H9 (cell line): ENCODE measurements around the gene NDUFB8. TPM values are rescaled to one million over a fixed set of nuclear protein-coding genes. Genes with fewer than 3 reads are reported as not detected.
A peak's percentile ranks its signal among the peaks of the same experiment; 100 is the strongest.

Experiments
- DNase-seq: peaks from one replicate; pipeline ENCODE4 v3.0.0-alpha.2; 2017
- H2AFZ ChIP-seq: one replicate; pipeline ENCODE4 v1.6.1; 2013; ENCODE audit warnings: mild to moderate bottlenecking, low read length, control low read depth, moderate library complexity
- H2AK5ac ChIP-seq: 2 replicates; pipeline ENCODE4 v1.6.1; 2013; ENCODE audit warnings: low read length, control low read depth, mixed read lengths; ENCODE audit not compliant: insufficient read length
- H2BK120ac ChIP-seq: one replicate; pipeline ENCODE4 v1.6.1; 2013; ENCODE audit warnings: low read depth, mild to moderate bottlenecking, low read length, control low read depth, inconsistent platforms; ENCODE audit not compliant: poor library complexity, severe bottlenecking
- H2BK12ac ChIP-seq: 2 replicates; pipeline ENCODE4 v1.6.1; 2013; ENCODE audit warnings: low read length, control low read depth, mixed read lengths, low read depth; ENCODE audit not compliant: insufficient read length
- H2BK15ac ChIP-seq: 2 replicates; pipeline ENCODE4 v1.6.1; 2013; ENCODE audit warnings: low read depth, low read length, control low read depth
- H2BK20ac ChIP-seq: one replicate; pipeline ENCODE4 v1.6.1; 2013; ENCODE audit warnings: low read depth, mild to moderate bottlenecking, low read length, control low read depth, inconsistent platforms; ENCODE audit not compliant: poor library complexity, severe bottlenecking
- H2BK5ac ChIP-seq: 2 replicates; pipeline ENCODE4 v1.6.1; 2013; ENCODE audit warnings: low read length, control low read depth, mixed read lengths; ENCODE audit not compliant: insufficient read length
- H3K14ac ChIP-seq: 2 replicates; pipeline ENCODE4 v1.6.1; 2013; ENCODE audit warnings: low read length, control low read depth; ENCODE audit not compliant: insufficient read depth
- H3K18ac ChIP-seq: 2 replicates; pipeline ENCODE4 v1.6.1; 2013; ENCODE audit warnings: low read depth, mild to moderate bottlenecking, mixed read lengths, low read length, control low read depth; ENCODE audit not compliant: insufficient read length
- H3K23ac ChIP-seq: 2 replicates; pipeline ENCODE4 v1.6.1; 2013; ENCODE audit warnings: low read length, control low read depth, mixed read lengths, low read depth; ENCODE audit not compliant: insufficient read length
- H3K23me2 ChIP-seq: 2 replicates; pipeline ENCODE4 v1.6.1; 2013; ENCODE audit warnings: low read depth, mild to moderate bottlenecking, mixed read lengths, low read length, control low read depth; ENCODE audit not compliant: insufficient read length, poor library complexity, severe bottlenecking
- H3K27ac ChIP-seq: 2 replicates; pipeline ENCODE4 v1.5.1; 2013; ENCODE audit warnings: low read length, control low read depth, mixed read lengths, low read depth; ENCODE audit not compliant: insufficient read length
- H3K27me3 ChIP-seq: 2 replicates; pipeline ENCODE4 v1.6.1; 2013; ENCODE audit warnings: low read length, control low read depth, inconsistent platforms; ENCODE audit not compliant: insufficient read depth
- H3K4ac ChIP-seq: 2 replicates; pipeline ENCODE4 v1.6.1; 2013; ENCODE audit warnings: low read depth, mild to moderate bottlenecking, control low read depth, inconsistent platforms, low read length, moderate library complexity
- H3K4me1 ChIP-seq: 2 replicates; pipeline ENCODE4 v1.6.1; 2013; ENCODE audit warnings: low read length, control low read depth, inconsistent platforms; ENCODE audit not compliant: insufficient read depth
- H3K4me2 ChIP-seq: 2 replicates; pipeline ENCODE4 v1.6.1; 2013; ENCODE audit warnings: low read length, control low read depth, mixed read lengths; ENCODE audit not compliant: insufficient read length, insufficient read depth
- H3K56ac ChIP-seq: 2 replicates; pipeline ENCODE4 v1.6.1; 2013; ENCODE audit warnings: low read depth, mild to moderate bottlenecking, mixed read lengths, low read length, control low read depth; ENCODE audit not compliant: insufficient read length
- H3K79me1 ChIP-seq: 2 replicates; pipeline ENCODE4 v1.6.1; 2013; ENCODE audit warnings: low read depth, mild to moderate bottlenecking, moderate library complexity, low read length, control low read depth, inconsistent platforms; ENCODE audit not compliant: insufficient read depth, poor library complexity, severe bottlenecking
- H3K79me2 ChIP-seq: 2 replicates; pipeline ENCODE4 v1.6.1; 2013; ENCODE audit warnings: low read length, control low read depth, inconsistent platforms; ENCODE audit not compliant: insufficient read depth
- H3K9ac ChIP-seq: 2 replicates; pipeline ENCODE4 v1.6.1; 2013; ENCODE audit warnings: low read length, control low read depth, mixed read lengths; ENCODE audit not compliant: insufficient read length; ENCODE audit errors: extremely low read depth
- H3K9me3 ChIP-seq: one replicate; pipeline ENCODE4 v1.6.1; 2013; ENCODE audit warnings: low read depth, low read length, inconsistent platforms; ENCODE audit not compliant: control insufficient read depth
- H3T11ph ChIP-seq: one replicate; pipeline ENCODE4 v1.6.1; 2013; ENCODE audit warnings: mild to moderate bottlenecking, low read length, control low read depth, inconsistent platforms
- H4K20me1 ChIP-seq: one replicate; pipeline ENCODE4 v1.6.1; 2013; ENCODE audit not compliant: control insufficient read depth, insufficient read length, insufficient read depth
- H4K5ac ChIP-seq: 2 replicates; pipeline ENCODE4 v1.6.1; 2013; ENCODE audit warnings: low read depth, mild to moderate bottlenecking, mixed read lengths, low read length, control low read depth; ENCODE audit not compliant: insufficient read length
- H4K8ac ChIP-seq: replicated peaks from 2 replicates; pipeline ENCODE4 v1.6.1; 2013; ENCODE audit warnings: low read length, control low read depth, mixed read lengths, low read depth; ENCODE audit not compliant: insufficient read length
- H4K91ac ChIP-seq: 2 replicates; pipeline ENCODE4 v1.6.1; 2013; ENCODE audit warnings: low read depth, mild to moderate bottlenecking, moderate library complexity, mixed read lengths, low read length, control low read depth; ENCODE audit not compliant: insufficient read length
- H3K27ac Mint-ChIP-seq, 3 experiments: 2 replicates in 2 of 3; 3 replicates in 1 of 3; pipeline ENCODE4 v1.8.0; 2020 to 2021; ENCODE audit warnings: mixed read lengths in 3 of 3, mild to moderate bottlenecking in 1 of 3, moderate library complexity in 1 of 3
- H3K27me3 Mint-ChIP-seq: 2 replicates; pipeline ENCODE4 v1.8.0; 2021; ENCODE audit warnings: low read depth, mild to moderate bottlenecking, moderate library complexity, mixed read lengths
- H3K36me3 Mint-ChIP-seq, 3 experiments: 2 replicates in 2 of 3; 3 replicates in 1 of 3; pipeline ENCODE4 v1.8.0; 2020 to 2021; ENCODE audit warnings: low read depth in 3 of 3, mixed read lengths in 3 of 3; ENCODE audit not compliant: insufficient read depth in 1 of 3
- H3K4me1 Mint-ChIP-seq, 2 experiments: 2 replicates each; pipeline ENCODE4 v1.8.0; 2020; ENCODE audit warnings: mixed read lengths in 2 of 2
- H3K4me3 Mint-ChIP-seq, 2 experiments: 2 replicates in 1 of 2; 3 replicates in 1 of 2; pipeline ENCODE4 v1.8.0; 2020 to 2021; ENCODE audit warnings: mild to moderate bottlenecking in 2 of 2, mixed read lengths in 2 of 2, moderate library complexity in 1 of 2
- H3K9me3 Mint-ChIP-seq, 2 experiments: 2 replicates in 1 of 2; 3 replicates in 1 of 2; pipeline ENCODE4 v1.8.0; 2020; ENCODE audit warnings: mild to moderate bottlenecking in 2 of 2, mixed read lengths in 2 of 2, moderate library complexity in 1 of 2
- CTCF ChIP-seq: fragments of 200-600 bp; sonication (generic); conservative IDR thresholded peaks from 3 replicates; pipeline ENCODE4 v1.8.0; 2021; ENCODE audit warnings: antibody characterized with exemption, mild to moderate bottlenecking
- WGBS: extraction: QIAGEN DNeasy Blood & Tissue Kit; methylation state at CpG from one replicate; pipeline ENCODE4 v1.1.7; 2013; ENCODE audit warnings: missing lambda C conversion rate, low lambda C conversion rate, mixed read lengths; ENCODE audit not compliant: insufficient read length; ENCODE audit errors: extremely low coverage; 5-methylcytosine and 5-hydroxymethylcytosine counted together
- total RNA-seq: library from RNA; stranded (reverse); gene quantifications from 2 replicates; pipeline ENCODE4 v1.2.1, GENCODE V29; 2021

NDUFB8 gene
- total RNA-seq, 1 experiment from 2014 or later: 205 TPM

GRCh38 chr10:100576282-100576635 lies 46.6 kb upstream of the NDUFB8 start:
- Histone ChIP-seq H2BK15ac (no peak overlapping the region), H3K18ac (no peak overlapping the region), H2AFZ (no peak overlapping the region), H2BK5ac (no peak overlapping the region), H2AK5ac (no peak overlapping the region), H3K4ac (no peak overlapping the region), H3K9me3 (no peaks in the 10 kb centered on the region), H3K27ac (no peak overlapping the region), H4K20me1 (no peaks in the 10 kb centered on the region), H3K23ac (no peak overlapping the region), H3K27me3 (peaks cover 3% of the 10 kb centered on the region; the same call in 1 of the 2 replicates), H2BK12ac (no peak overlapping the region), H3K9ac (no peak overlapping the region), H3K4me2 (no peak overlapping the region), H4K91ac (no peak overlapping the region), H3K79me2 (no peaks in the 10 kb centered on the region), H3K14ac (no peak overlapping the region), H3T11ph (no peak overlapping the region), H2BK20ac (no peak overlapping the region), H2BK120ac (no peak overlapping the region), H3K4me1 (no peaks in the 10 kb centered on the region), H4K5ac (no peak overlapping the region), H3K79me1 (no peaks in the 10 kb centered on the region), H3K23me2 (no peaks in the 10 kb centered on the region), H3K56ac (no peak overlapping the region), H4K8ac (no peak overlapping the region)
- no peak for TF ChIP-seq CTCF
- Mint-ChIP-seq H3K4me3 (no peak overlapping the region), H3K36me3 (no peaks in the 10 kb centered on the region), H3K27ac (no peak overlapping the region), H3K4me1 (peaks cover 3 to 6% of the 10 kb centered on the region in 2 experiments; a peak in 2 of 4 replicates), H3K27me3 (peaks cover 79% of the 10 kb centered on the region), H3K9me3 (no peaks in the 10 kb centered on the region)
- WGBS: no CpG with 5 or more reads among the region's 5 CpGs
- peak; percentile 12 for DNase-seq
